Bronchial epithelial cell (primary cell): ENCODE measurements around the gene SETD7. TPM values are rescaled to one million over a fixed set of nuclear protein-coding genes. Genes with fewer than 3 reads are reported as not detected.
A peak's percentile ranks its signal among the peaks of the same experiment; 100 is the strongest.

ENCODE experiments used
- DNase-seq: peaks from one replicate; pipeline ENCODE4 v3.0.0-alpha.2; 2010; ENCODE audit warnings: low read depth
- FAIRE-seq: peaks from 2 replicates; lab custom pipeline; 2011; peaks lifted over from hg19 to GRCh38; lab: Jason Lieb, UNC
- H3K27me3 ChIP-seq: 2 replicates; pipeline ENCODE4 v1.5.1; 2011; ENCODE audit warnings: low read length; ENCODE audit not compliant: control insufficient read depth, insufficient read depth
- H3K36me3 ChIP-seq: 2 replicates; pipeline ENCODE4 v1.5.1; 2011; ENCODE audit warnings: low read length; ENCODE audit not compliant: control insufficient read depth, insufficient read depth
- H3K4me3 ChIP-seq: 2 replicates; pipeline ENCODE4 v1.5.1; 2011; ENCODE audit warnings: mild to moderate bottlenecking, low read depth, low read length, control low read depth
- CTCF ChIP-seq: IDR thresholded peaks from 2 replicates; pipeline ENCODE4 v1.5.1; 2011; ENCODE audit warnings: mild to moderate bottlenecking, moderate library complexity, low read length, control low read depth, inconsistent platforms; ENCODE audit not compliant: insufficient read depth, severe bottlenecking
- total RNA-seq: library from RNA; depleted of rRNA; stranded (reverse); fragments of >200 nt; gene quantifications from 2 replicates; pipeline ENCODE4 v1.2.1, GENCODE V29; 2014

The SETD7 gene
- total RNA-seq, 1 donor from 2014 or later = 45.0 TPM

DNA sequence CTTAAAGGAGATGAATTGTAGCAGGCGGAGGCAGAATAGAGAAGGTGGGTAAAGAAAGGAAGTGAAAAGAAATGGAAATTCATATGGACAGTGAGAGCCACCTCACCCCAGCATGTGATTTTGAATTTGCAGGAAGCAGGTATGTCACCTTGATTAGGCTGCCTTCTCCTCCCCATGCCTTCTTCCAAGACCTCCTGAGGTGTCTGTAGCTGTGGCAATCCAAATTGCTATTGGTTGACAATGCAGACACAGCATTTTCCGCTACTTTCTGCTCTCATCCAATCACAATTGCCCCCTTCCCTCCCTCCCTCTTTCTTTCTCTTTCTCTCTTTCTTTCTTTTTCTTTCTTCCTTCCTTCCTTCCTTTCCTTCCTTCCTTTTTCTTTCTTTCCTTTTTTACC is 63.6 kb downstream of the SETD7 start:
- peak; percentile 7 for FAIRE-seq
- no peak for TF ChIP-seq CTCF
- no peak for DNase-seq

GRCh38 chr4:139489638-139490037 is 66.4 kb downstream of the SETD7 start:
- Histone ChIP-seq H3K27me3 (no peaks in the 10 kb centered on the region), H3K4me3 (no peak overlapping the region), H3K36me3 (no peaks in the 10 kb centered on the region)
- FAIRE-seq (no peak), DNase-seq (no peak)
- no peak for TF ChIP-seq CTCF

More for the DNA sequence above, 63.6 kb downstream of the SETD7 start:
- no peaks in the 10 kb centered on the region for H3K36me3 ChIP-seq
- no peak overlapping the region for H3K4me3 ChIP-seq
- no peaks in the 10 kb centered on the region for H3K27me3 ChIP-seq

GRCh38 chr4:139488442-139488841 is 67.6 kb downstream of the SETD7 start:
- TF ChIP-seq CTCF = no peak
- no peak for FAIRE-seq
- Histone ChIP-seq H3K27me3 (no peaks in the 10 kb centered on the region), H3K36me3 (no peaks in the 10 kb centered on the region), H3K4me3 (no peak overlapping the region)
- DNase-seq = no peak

DNA sequence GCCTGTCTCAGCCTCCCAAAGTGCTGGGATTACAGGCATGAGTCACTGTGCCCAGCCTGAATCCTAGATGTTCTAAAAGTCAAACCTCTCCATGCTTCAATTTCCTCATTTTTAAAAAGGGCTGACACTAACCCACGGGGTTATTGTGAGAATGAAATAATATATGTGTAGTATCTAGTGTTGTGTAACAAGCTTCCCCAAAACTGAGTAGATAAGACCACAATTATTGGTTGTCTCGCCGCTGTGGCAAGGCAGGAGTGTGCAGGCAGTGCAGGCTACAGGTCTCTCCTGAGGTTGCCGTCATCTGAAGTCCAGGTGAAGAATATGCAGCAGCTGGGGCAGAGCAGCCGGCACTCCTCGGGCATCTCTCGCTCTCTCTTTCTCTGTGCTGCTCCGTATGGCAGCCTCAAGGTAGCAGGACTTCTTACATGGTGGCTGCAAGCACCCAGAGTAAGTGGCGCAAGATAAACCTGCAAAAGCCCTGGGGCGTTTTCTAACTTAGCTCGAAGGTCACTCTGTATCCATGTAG is 71.2 kb downstream of the SETD7 start:
- DNase-seq (no peak), FAIRE-seq (no peak)
- TF ChIP-seq CTCF = no peak
- no peaks in the 10 kb centered on the region for H3K27me3 ChIP-seq
- H3K4me3 ChIP-seq = no peak overlapping the region
- no peaks in the 10 kb centered on the region for H3K36me3 ChIP-seq

DNA sequence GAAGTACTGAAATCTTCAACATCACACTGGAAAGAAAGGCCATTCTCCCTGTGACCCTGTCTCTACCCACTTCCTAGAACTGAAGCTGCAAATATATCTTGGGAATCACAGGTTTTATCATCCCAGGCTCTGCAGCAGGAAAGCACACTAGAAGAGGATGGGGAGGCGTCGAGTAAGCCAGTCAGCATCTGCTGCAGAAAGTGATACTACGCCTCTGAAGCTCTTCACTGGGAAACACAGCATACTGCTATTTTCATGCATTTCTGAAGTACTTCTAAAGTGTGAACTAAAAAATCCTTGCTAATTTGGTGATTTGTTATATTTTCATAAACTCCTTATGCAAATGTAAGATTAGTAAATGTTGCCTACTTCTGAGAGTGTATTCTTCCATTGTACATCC is 73.0 kb downstream of the SETD7 start:
- Histone ChIP-seq H3K27me3 (no peaks in the 10 kb centered on the region), H3K36me3 (no peaks in the 10 kb centered on the region), H3K4me3 (no peak overlapping the region)
- DNase-seq (no peak), FAIRE-seq (no peak)
- no peak for TF ChIP-seq CTCF

- DNase-seq = no peak
- no peaks in the 10 kb centered on the region for H3K27me3 ChIP-seq
- FAIRE-seq = peak; percentile 47
- H3K4me3 ChIP-seq = no peak overlapping the region
- no peak for TF ChIP-seq CTCF
- H3K36me3 ChIP-seq = no peaks in the 10 kb centered on the region
These were observed 74.6 kb downstream of the SETD7 start for GRCh38 chr4:139481465-139481864.
